GM19193 (cell line): ENCODE measurements around the gene BCL2.

ENCODE experiments used
- POLR2A ChIP-seq: IDR thresholded peaks from 4 replicates; pipeline ENCODE4 v1.6.1; 2011; ENCODE audit not compliant: insufficient read depth, insufficient read length; ENCODE audit errors: extremely low read depth

The BCL2 gene

GRCh38 chr18:63264871-63265270 is 54.7 kb downstream of the BCL2 start:
- TF ChIP-seq POLR2A, result no peak

DNA sequence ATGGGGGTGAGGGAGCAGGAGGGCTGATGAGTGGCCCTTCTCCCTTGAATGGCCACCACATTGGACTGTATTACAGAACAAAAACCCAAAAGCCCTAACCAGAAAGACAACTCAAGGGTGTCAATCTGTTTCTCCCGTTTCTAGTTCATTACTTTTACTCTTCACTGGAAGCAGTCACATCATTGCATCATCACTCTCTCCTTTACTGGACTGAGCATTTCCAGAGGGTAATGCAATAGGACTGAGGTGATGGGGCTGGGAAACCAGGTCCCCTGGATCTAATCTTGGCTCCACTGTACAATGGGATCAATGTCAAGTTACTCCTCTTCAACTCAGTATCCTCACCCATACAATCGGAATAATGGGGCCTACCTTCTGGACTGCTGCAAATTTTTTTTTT is 56.1 kb downstream of the BCL2 start:
- no peak for TF ChIP-seq POLR2A

GRCh38 chr18:63262369-63263335 is 56.9 kb downstream of the BCL2 start:
- no peak for TF ChIP-seq POLR2A

- TF ChIP-seq POLR2A, result no peak
Measured at GRCh38 chr18:63261029-63261428, 58.5 kb downstream of the BCL2 start.

DNA sequence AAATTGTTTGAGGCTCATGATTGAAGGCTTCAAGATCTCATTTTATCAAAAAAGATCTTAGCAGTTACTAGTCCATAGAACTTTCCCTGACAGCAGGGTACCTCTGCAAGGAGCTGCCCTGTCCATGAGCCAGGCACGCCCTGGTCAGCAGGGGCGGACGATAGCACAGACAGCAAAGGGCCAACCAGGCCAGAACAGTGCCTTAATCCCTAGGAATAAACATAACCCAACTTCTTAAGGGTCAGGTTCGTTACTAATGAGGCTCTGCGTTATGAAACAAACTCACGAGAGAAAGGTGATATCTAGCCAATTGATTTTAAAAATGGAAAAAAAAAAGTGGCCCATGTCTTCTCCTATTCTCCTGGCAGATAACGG is 59.2 kb downstream of the BCL2 start:
- TF ChIP-seq POLR2A, result no peak

GRCh38 chr18:63259567-63260379 is 59.8 kb downstream of the BCL2 start:
- no peak for TF ChIP-seq POLR2A

- TF ChIP-seq POLR2A, result no peak
Measured at GRCh38 chr18:63258749-63259566, 60.6 kb downstream of the BCL2 start.

GRCh38 chr18:63257453-63257852 is 62.1 kb downstream of the BCL2 start:
- TF ChIP-seq POLR2A, result no peak

- TF ChIP-seq POLR2A, result no peak
Measured at GRCh38 chr18:63255435-63255834, 64.1 kb downstream of the BCL2 start.

GRCh38 chr18:63254716-63255399 is 64.7 kb downstream of the BCL2 start:
- no peak for TF ChIP-seq POLR2A

- TF ChIP-seq POLR2A, result no peak
Measured at GRCh38 chr18:63253428-63254372, 65.9 kb downstream of the BCL2 start.

- no peak for TF ChIP-seq POLR2A
Measured at GRCh38 chr18:63253014-63253413, 66.6 kb downstream of the BCL2 start.

GRCh38 chr18:63249771-63250170 is 69.8 kb downstream of the BCL2 start:
- TF ChIP-seq POLR2A, result no peak
